Measurements from ENCODE around the gene PITPNB.

DNA sequence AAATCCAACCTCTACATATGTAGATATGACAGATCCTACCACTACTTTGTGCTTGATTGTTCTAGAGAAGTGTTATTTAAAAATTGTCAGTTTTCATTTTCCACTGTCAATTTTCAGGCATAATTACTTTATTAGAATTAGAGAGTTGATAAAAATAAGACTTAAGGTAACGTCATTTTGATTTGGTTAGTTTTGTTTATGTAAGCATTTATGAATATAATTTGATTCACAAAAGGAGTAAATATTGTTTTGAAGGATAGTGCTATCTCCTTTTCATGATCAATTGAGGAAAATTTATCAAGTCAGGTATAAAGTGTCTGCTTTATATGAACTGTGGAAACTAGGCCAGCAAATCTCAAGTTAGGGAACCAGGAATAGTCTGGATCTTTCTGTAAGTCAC, 42.6 kb upstream of the PITPNB start:
- TF ChIP-seq, protein P1, sequence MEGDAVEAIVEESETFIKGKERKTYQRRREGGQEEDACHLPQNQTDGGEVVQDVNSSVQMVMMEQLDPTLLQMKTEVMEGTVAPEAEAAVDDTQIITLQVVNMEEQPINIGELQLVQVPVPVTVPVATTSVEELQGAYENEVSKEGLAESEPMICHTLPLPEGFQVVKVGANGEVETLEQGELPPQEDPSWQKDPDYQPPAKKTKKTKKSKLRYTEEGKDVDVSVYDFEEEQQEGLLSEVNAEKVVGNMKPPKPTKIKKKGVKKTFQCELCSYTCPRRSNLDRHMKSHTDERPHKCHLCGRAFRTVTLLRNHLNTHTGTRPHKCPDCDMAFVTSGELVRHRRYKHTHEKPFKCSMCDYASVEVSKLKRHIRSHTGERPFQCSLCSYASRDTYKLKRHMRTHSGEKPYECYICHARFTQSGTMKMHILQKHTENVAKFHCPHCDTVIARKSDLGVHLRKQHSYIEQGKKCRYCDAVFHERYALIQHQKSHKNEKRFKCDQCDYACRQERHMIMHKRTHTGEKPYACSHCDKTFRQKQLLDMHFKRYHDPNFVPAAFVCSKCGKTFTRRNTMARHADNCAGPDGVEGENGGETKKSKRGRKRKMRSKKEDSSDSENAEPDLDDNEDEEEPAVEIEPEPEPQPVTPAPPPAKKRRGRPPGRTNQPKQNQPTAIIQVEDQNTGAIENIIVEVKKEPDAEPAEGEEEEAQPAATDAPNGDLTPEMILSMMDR (IDR thresholded peaks at IDR 0.05): no peak
- no peak for TF ChIP-seq POLR2A (IDR thresholded peaks at IDR 0.05)

Data from testis (tissue), 2 donors.